SK-N-SH treated with all-trans-retinoic acid at 6 μM for 48 hours (cell line): ENCODE measurements around the gene DLL4.

Experiments
- ATAC-seq: fragments of 200-7000 bp; cut with Tn5 transposase; 3 replicates; pipeline ENCODE4 v1.9.1; 2020; ENCODE audit warnings: mild to moderate bottlenecking, moderate library complexity
- ARNTL ChIP-seq: fragments of 450-650 bp; formaldehyde crosslinking; IDR thresholded peaks from 2 replicates; pipeline ENCODE4 v1.5.0; 2020; ENCODE audit warnings: low read depth, mild to moderate bottlenecking, moderate library complexity, borderline replicate concordance
- BACH2 ChIP-seq: fragments of 250-450 bp; sonication (Bioruptor Pico); IDR thresholded peaks from 2 replicates; pipeline ENCODE4 v1.9.0; 2021; ENCODE audit warnings: mild to moderate bottlenecking, borderline replicate concordance
- CSDC2 ChIP-seq: fragments of 250-450 bp; sonication (Bioruptor Pico); IDR thresholded peaks from 2 replicates; pipeline ENCODE4 v1.5.0; 2020; ENCODE audit warnings: mild to moderate bottlenecking, moderate library complexity
- ESRRG ChIP-seq: fragments of 250-450 bp; sonication (Bioruptor Pico); IDR thresholded peaks from 2 replicates; pipeline ENCODE4 v1.6.1; 2021; ENCODE audit warnings: mild to moderate bottlenecking
- GLIS3 ChIP-seq: fragments of 250-450 bp; sonication (Bioruptor Pico); IDR thresholded peaks from 2 replicates; pipeline ENCODE4 v1.5.0; 2020; ENCODE audit warnings: mild to moderate bottlenecking, moderate library complexity
- ISL1 ChIP-seq: fragments of 250-450 bp; sonication (Bioruptor Pico); IDR thresholded peaks from 2 replicates; pipeline ENCODE4 v2.1.2; 2022; ENCODE audit warnings: mild to moderate bottlenecking, moderate library complexity
- OSR1 ChIP-seq: fragments of 250-450 bp; sonication (Bioruptor Pico); IDR thresholded peaks from 2 replicates; pipeline ENCODE4 v1.8.0; 2022; ENCODE audit warnings: moderate library complexity, mild to moderate bottlenecking, inconsistent platforms
- PATZ1 ChIP-seq: fragments of 250-450 bp; sonication (Bioruptor Pico); IDR thresholded peaks from 2 replicates; pipeline ENCODE4 v1.8.0; 2020; ENCODE audit warnings: mild to moderate bottlenecking, moderate library complexity, borderline replicate concordance
- PPARA ChIP-seq: fragments of 250-450 bp; sonication (Bioruptor Pico); IDR thresholded peaks from 2 replicates; pipeline ENCODE4 v1.5.0; 2020; ENCODE audit warnings: mild to moderate bottlenecking, borderline replicate concordance
- RARB ChIP-seq: fragments of 250-450 bp; sonication (Bioruptor Pico); IDR thresholded peaks from 2 replicates; pipeline ENCODE4 v1.8.0; 2021; ENCODE audit warnings: mild to moderate bottlenecking, moderate library complexity
- SNAI2 ChIP-seq: fragments of 250-450 bp; sonication (Bioruptor Pico); IDR thresholded peaks from 2 replicates; pipeline ENCODE4 v1.5.0; 2020; ENCODE audit warnings: mild to moderate bottlenecking, moderate library complexity
- TCF4 ChIP-seq: fragments of 250-450 bp; sonication (Bioruptor Pico); IDR thresholded peaks from 2 replicates; pipeline ENCODE4 v1.8.0; 2021; ENCODE audit warnings: mild to moderate bottlenecking, moderate library complexity, borderline replicate concordance
- TOX ChIP-seq: fragments of 250-450 bp; sonication (Bioruptor Pico); IDR thresholded peaks from 2 replicates; pipeline ENCODE4 v1.8.0; 2021; ENCODE audit warnings: mild to moderate bottlenecking, moderate library complexity, borderline replicate concordance
- TSHZ2 ChIP-seq: fragments of 250-450 bp; sonication (Bioruptor Pico); IDR thresholded peaks from 2 replicates; pipeline ENCODE4 v1.5.0; 2020; ENCODE audit warnings: mild to moderate bottlenecking, moderate library complexity
- ZC3H10 ChIP-seq: fragments of 250-450 bp; sonication (Bioruptor Pico); IDR thresholded peaks from 2 replicates; pipeline ENCODE4 v1.5.1; 2021; ENCODE audit warnings: mild to moderate bottlenecking, moderate library complexity
- ZFP3 ChIP-seq: fragments of 250-450 bp; sonication (Bioruptor Pico); IDR thresholded peaks from 2 replicates; pipeline ENCODE4 v1.5.0; 2020; ENCODE audit warnings: mild to moderate bottlenecking, moderate library complexity
- ZFP30 ChIP-seq: fragments of 450-650 bp; formaldehyde crosslinking; IDR thresholded peaks from 2 replicates; pipeline ENCODE4 v1.5.0; 2022; ENCODE audit warnings: mild to moderate bottlenecking, moderate library complexity
- ZNF565 ChIP-seq: fragments of 450-650 bp; formaldehyde crosslinking; conservative IDR thresholded peaks from 2 replicates; pipeline ENCODE4 v1.5.0; 2020; ENCODE audit warnings: low read depth, mild to moderate bottlenecking, moderate library complexity
- ZNF70 ChIP-seq: fragments of 450-650 bp; formaldehyde crosslinking; IDR thresholded peaks from 2 replicates; pipeline ENCODE4 v1.5.0; 2020; ENCODE audit warnings: mild to moderate bottlenecking, moderate library complexity
- ZNF8 ChIP-seq: fragments of 450-650 bp; formaldehyde crosslinking; IDR thresholded peaks from 2 replicates; pipeline ENCODE4 v1.5.0; 2020; ENCODE audit warnings: mild to moderate bottlenecking, moderate library complexity
- TF ChIP-seq, protein P1 (sequence below): fragments of 250-450 bp; sonication (Bioruptor Pico); IDR thresholded peaks from 2 replicates; pipeline ENCODE4 v1.8.0; 2021; ENCODE audit warnings: low read depth, mild to moderate bottlenecking, moderate library complexity, borderline replicate concordance
- TF ChIP-seq, protein P2 (sequence below): fragments of 250-450 bp; sonication (Bioruptor Pico); IDR thresholded peaks from 2 replicates; pipeline ENCODE4 v1.5.1; 2020; ENCODE audit warnings: low read depth, mild to moderate bottlenecking, moderate library complexity
- TF ChIP-seq, protein P3 (sequence below): fragments of 250-450 bp; sonication (Bioruptor Pico); IDR thresholded peaks from 2 replicates; pipeline ENCODE4 v1.5.1; 2021; ENCODE audit warnings: mild to moderate bottlenecking, moderate library complexity

DLL4 gene

DNA sequence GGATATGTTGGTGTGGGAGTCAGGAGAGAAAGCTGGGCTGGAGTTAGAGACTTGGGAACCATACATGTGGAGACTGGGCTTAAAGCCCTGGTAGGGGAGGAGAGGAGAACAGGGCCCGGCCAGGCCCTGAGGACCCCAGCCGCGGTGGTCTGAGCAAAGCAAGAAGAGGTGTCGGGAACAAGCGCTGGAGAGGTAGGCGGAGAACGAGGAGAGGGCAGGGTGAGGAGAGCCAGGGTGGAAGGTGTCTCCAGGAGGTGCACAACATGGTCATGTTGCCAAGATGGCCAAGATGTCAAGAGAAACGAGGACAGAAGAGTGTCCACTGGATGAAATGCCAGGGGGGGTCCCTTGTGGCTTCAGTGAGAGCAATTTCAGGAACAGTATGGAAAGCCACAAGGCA, 29.6 kb downstream of the DLL4 start:
- no peak for ATAC-seq
- no peak for TF ChIP-seq TSHZ2 (CRISPR knock-in tag)
- TF ChIP-seq OSR1 (CRISPR knock-in tag), result no peak
- no peak for TF ChIP-seq TCF4 (CRISPR knock-in tag)
- TF ChIP-seq, protein P1, sequence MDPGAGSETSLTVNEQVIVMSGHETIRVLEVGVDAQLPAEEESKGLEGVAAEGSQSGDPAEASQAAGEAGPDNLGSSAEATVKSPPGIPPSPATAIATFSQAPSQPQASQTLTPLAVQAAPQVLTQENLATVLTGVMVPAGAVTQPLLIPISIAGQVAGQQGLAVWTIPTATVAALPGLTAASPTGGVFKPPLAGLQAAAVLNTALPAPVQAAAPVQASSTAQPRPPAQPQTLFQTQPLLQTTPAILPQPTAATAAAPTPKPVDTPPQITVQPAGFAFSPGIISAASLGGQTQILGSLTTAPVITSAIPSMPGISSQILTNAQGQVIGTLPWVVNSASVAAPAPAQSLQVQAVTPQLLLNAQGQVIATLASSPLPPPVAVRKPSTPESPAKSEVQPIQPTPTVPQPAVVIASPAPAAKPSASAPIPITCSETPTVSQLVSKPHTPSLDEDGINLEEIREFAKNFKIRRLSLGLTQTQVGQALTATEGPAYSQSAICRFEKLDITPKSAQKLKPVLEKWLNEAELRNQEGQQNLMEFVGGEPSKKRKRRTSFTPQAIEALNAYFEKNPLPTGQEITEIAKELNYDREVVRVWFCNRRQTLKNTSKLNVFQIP (CRISPR knock-in tag), result no peak
- TF ChIP-seq PATZ1, result no peak
- TF ChIP-seq RARB (CRISPR knock-in tag), result no peak
- TF ChIP-seq CSDC2 (CRISPR knock-in tag), result no peak
- no peak for TF ChIP-seq BACH2
- TF ChIP-seq ZNF70 (CRISPR knock-in tag), result no peak
- no peak for TF ChIP-seq GLIS3 (CRISPR knock-in tag)
- no peak for TF ChIP-seq ARNTL
- TF ChIP-seq, protein P2, sequence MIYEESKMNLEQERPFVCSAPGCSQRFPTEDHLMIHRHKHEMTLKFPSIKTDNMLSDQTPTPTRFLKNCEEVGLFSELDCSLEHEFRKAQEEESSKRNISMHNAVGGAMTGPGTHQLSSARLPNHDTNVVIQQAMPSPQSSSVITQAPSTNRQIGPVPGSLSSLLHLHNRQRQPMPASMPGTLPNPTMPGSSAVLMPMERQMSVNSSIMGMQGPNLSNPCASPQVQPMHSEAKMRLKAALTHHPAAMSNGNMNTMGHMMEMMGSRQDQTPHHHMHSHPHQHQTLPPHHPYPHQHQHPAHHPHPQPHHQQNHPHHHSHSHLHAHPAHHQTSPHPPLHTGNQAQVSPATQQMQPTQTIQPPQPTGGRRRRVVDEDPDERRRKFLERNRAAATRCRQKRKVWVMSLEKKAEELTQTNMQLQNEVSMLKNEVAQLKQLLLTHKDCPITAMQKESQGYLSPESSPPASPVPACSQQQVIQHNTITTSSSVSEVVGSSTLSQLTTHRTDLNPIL (CRISPR knock-in tag), result no peak
- TF ChIP-seq ISL1 (CRISPR knock-in tag), result no peak
- TF ChIP-seq ZNF565 (CRISPR knock-in tag), result no peak
- no peak for TF ChIP-seq PPARA
- TF ChIP-seq, protein P3, sequence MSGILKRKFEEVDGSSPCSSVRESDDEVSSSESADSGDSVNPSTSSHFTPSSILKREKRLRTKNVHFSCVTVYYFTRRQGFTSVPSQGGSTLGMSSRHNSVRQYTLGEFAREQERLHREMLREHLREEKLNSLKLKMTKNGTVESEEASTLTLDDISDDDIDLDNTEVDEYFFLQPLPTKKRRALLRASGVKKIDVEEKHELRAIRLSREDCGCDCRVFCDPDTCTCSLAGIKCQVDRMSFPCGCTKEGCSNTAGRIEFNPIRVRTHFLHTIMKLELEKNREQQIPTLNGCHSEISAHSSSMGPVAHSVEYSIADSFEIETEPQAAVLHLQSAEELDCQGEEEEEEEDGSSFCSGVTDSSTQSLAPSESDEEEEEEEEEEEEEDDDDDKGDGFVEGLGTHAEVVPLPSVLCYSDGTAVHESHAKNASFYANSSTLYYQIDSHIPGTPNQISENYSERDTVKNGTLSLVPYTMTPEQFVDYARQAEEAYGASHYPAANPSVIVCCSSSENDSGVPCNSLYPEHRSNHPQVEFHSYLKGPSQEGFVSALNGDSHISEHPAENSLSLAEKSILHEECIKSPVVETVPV (CRISPR knock-in tag), result no peak
- TF ChIP-seq SNAI2, result no peak
- TF ChIP-seq ZFP30 (CRISPR knock-in tag), result no peak
- TF ChIP-seq ZNF8 (CRISPR knock-in tag), result no peak
- TF ChIP-seq, all 23 proteins: peak for 0

GRCh38 chr15:40959331-40960141, 30.4 kb downstream of the DLL4 start:
- TF ChIP-seq GLIS3 (CRISPR knock-in tag) (no peak), ZFP30 (CRISPR knock-in tag) (no peak)
- TF ChIP-seq, all 23 proteins: peak for 0
- no peak for ATAC-seq

GRCh38 chr15:40960151-40960885, 31.2 kb downstream of the DLL4 start:
- TF ChIP-seq GLIS3 (CRISPR knock-in tag) (no peak), OSR1 (CRISPR knock-in tag) (no peak), BACH2 (no peak), TCF4 (CRISPR knock-in tag) (no peak), ZC3H10 (CRISPR knock-in tag) (no peak), PPARA (no peak), ESRRG (CRISPR knock-in tag) (no peak), TOX (CRISPR knock-in tag) (no peak), RARB (CRISPR knock-in tag) (no peak), ZFP3 (no peak)
- TF ChIP-seq, protein P1 (CRISPR knock-in tag), result no peak
- no peak for ATAC-seq
